GM23338 (cell line): ENCODE results near the gene GAK. TPM values are rescaled to one million over a fixed set of nuclear protein-coding genes. Genes with fewer than 3 reads are reported as not detected.

Source experiments
- ATAC-seq: fragments of 200-7000 bp; cut with Tn5 transposase; 3 replicates; pipeline ENCODE4 v1.9.1; 2020
- DNase-seq: peaks from one replicate; pipeline ENCODE4 v3.0.0-alpha.2; 2015; ENCODE audit warnings: low spot score
- H2AFZ ChIP-seq: fragments of 200-600 bp; sonication (generic); 2 replicates; pipeline ENCODE4 v1.8.0; 2016; ENCODE audit warnings: antibody characterized with exemption, mild to moderate bottlenecking, moderate library complexity
- H3F3A ChIP-seq: fragments of 200-600 bp; sonication (generic); replicated peaks from 2 replicates; pipeline ENCODE4 v1.8.0; 2017; ENCODE audit warnings: antibody characterized with exemption, mixed run types, low read depth
- H3K27ac ChIP-seq: fragments of 200-600 bp; sonication (generic); 2 replicates; pipeline ENCODE4 v1.6.1; 2016; ENCODE audit warnings: low read depth
- H3K27me3 ChIP-seq: fragments of 200-600 bp; sonication (generic); 2 replicates; pipeline ENCODE4 v1.8.0; 2016; ENCODE audit warnings: mild to moderate bottlenecking, mixed run types, moderate library complexity; ENCODE audit not compliant: insufficient read depth
- H3K36me3 ChIP-seq: fragments of 200-600 bp; sonication (generic); 2 replicates; pipeline ENCODE4 v1.8.0; 2016; ENCODE audit warnings: mild to moderate bottlenecking; ENCODE audit not compliant: insufficient read depth
- H3K4me1 ChIP-seq: fragments of 200-600 bp; sonication (generic); 2 replicates; pipeline ENCODE4 v1.8.0; 2016; ENCODE audit warnings: mild to moderate bottlenecking, moderate library complexity; ENCODE audit not compliant: insufficient read depth
- H3K4me2 ChIP-seq: fragments of 200-600 bp; sonication (generic); 2 replicates; pipeline ENCODE4 v1.7.1; 2017; ENCODE audit warnings: mixed run types
- H3K4me3 ChIP-seq: fragments of 200-600 bp; sonication (generic); 2 replicates; pipeline ENCODE4 v1.6.1; 2016; ENCODE audit warnings: mixed run types
- H3K79me2 ChIP-seq: fragments of 200-600 bp; sonication (generic); replicated peaks from 2 replicates; pipeline ENCODE4 v1.8.0; 2017; ENCODE audit warnings: mild to moderate bottlenecking; ENCODE audit not compliant: insufficient read depth
- H3K9me2 ChIP-seq: fragments of 200-600 bp; sonication (generic); 2 replicates; pipeline ENCODE4 v1.8.0; 2017; ENCODE audit not compliant: insufficient read depth
- H4K20me1 ChIP-seq: fragments of 200-600 bp; sonication (generic); replicated peaks from 2 replicates; pipeline ENCODE4 v1.8.0; 2017; ENCODE audit warnings: mild to moderate bottlenecking; ENCODE audit not compliant: insufficient read depth
- H3K27ac Mint-ChIP-seq: 2 replicates; pipeline ENCODE4 v1.8.0; 2020; ENCODE audit warnings: inconsistent platforms, mild to moderate bottlenecking, moderate library complexity, mixed read lengths
- H3K27me3 Mint-ChIP-seq: 3 replicates; pipeline ENCODE4 v1.8.0; 2022; ENCODE audit warnings: low read depth, mild to moderate bottlenecking, moderate library complexity, mixed read lengths, inconsistent platforms; ENCODE audit not compliant: insufficient read depth, poor library complexity
- H3K36me3 Mint-ChIP-seq: 3 replicates; pipeline ENCODE4 v1.8.0; 2021; ENCODE audit warnings: low read depth, mild to moderate bottlenecking, inconsistent platforms, moderate library complexity, mixed read lengths
- H3K4me1 Mint-ChIP-seq: 3 replicates; pipeline ENCODE4 v1.8.0; 2020; ENCODE audit warnings: mild to moderate bottlenecking, inconsistent platforms, mixed read lengths
- H3K4me3 Mint-ChIP-seq: 3 replicates; pipeline ENCODE4 v1.8.0; 2021; ENCODE audit warnings: moderate library complexity, mild to moderate bottlenecking, inconsistent platforms, mixed read lengths
- H3K9me3 Mint-ChIP-seq: 3 replicates; pipeline ENCODE4 v1.8.0; 2020; ENCODE audit warnings: moderate library complexity, mild to moderate bottlenecking, inconsistent platforms, mixed read lengths
- CREB1 ChIP-seq: fragments of 250-450 bp; sonication (Bioruptor Pico); IDR thresholded peaks from 2 replicates; pipeline ENCODE4 v1.5.0; 2020; ENCODE audit warnings: low read depth, mild to moderate bottlenecking, moderate library complexity
- ETS1 ChIP-seq: IDR thresholded peaks from 2 replicates; pipeline ENCODE4 v1.6.1; 2016; ENCODE audit warnings: antibody characterized with exemption
- EZH2phosphoT487 ChIP-seq: fragments of 200-600 bp; sonication (generic); IDR thresholded peaks from one replicate; pipeline ENCODE4 v1.8.1; 2018; ENCODE audit warnings: antibody characterized with exemption; ENCODE audit not compliant: unreplicated experiment
- JUNB ChIP-seq: IDR thresholded peaks from one replicate; pipeline ENCODE4 v1.6.1; 2016; ENCODE audit warnings: antibody characterized with exemption; ENCODE audit not compliant: unreplicated experiment
- NANOG ChIP-seq: IDR thresholded peaks from 2 replicates; pipeline ENCODE4 v1.6.1; 2016; ENCODE audit warnings: antibody characterized with exemption, borderline replicate concordance
- POLR2AphosphoS5 ChIP-seq: IDR thresholded peaks from 2 replicates; pipeline ENCODE4 v1.6.1; 2016; ENCODE audit warnings: antibody characterized with exemption, low read depth
- STAT1 ChIP-seq: IDR thresholded peaks from one replicate; pipeline ENCODE4 v1.6.1; 2016; ENCODE audit warnings: antibody characterized with exemption; ENCODE audit not compliant: unreplicated experiment
- ZNF114 ChIP-seq: fragments of 250-450 bp; sonication (Bioruptor Pico); IDR thresholded peaks from 2 replicates; pipeline ENCODE4 v1.5.0; 2020; ENCODE audit warnings: mild to moderate bottlenecking, moderate library complexity
- polyA plus RNA-seq: library from polyadenylated mRNA; unstranded; fragments of >200 nt; fragmentation: Nextera tagmentation; extraction: Ambion mirVana; gene quantifications from 2 replicates; pipeline ENCODE4 v1.2.1, GENCODE V29; 2016
- total RNA-seq: library from RNA; depleted of rRNA; stranded (reverse); fragments of >200 nt; shearing (Covaris generic); gene quantifications from 2 replicates; pipeline ENCODE4 v1.2.3, GENCODE V29; 2014
- TF ChIP-seq, protein P1 (sequence below), 2 experiments: fragments of 200-600 bp in 1 of 2; sonication (generic) in 1 of 2; conservative IDR thresholded peaks; 2 replicates each; pipeline versions ENCODE4 v1.5.1 to v1.6.1; 2016 to 2017; ENCODE audit warnings: antibody characterized with exemption in 2 of 2, low read depth in 2 of 2, mild to moderate bottlenecking in 2 of 2, moderate library complexity in 1 of 2
- TF ChIP-seq, protein P2 (sequence below): IDR thresholded peaks from one replicate; pipeline ENCODE4 v1.6.1; 2018; ENCODE audit warnings: antibody characterized with exemption; ENCODE audit not compliant: unreplicated experiment
- TF ChIP-seq, protein P3 (sequence below): fragments of 250-450 bp; sonication (Bioruptor Pico); IDR thresholded peaks from 2 replicates; pipeline ENCODE4 v1.5.0; 2020; ENCODE audit warnings: mild to moderate bottlenecking, moderate library complexity

GAK gene
- total and polyA plus RNA-seq, 2 experiments from 2014 or later, result 48.5 to 124 TPM

DNA sequence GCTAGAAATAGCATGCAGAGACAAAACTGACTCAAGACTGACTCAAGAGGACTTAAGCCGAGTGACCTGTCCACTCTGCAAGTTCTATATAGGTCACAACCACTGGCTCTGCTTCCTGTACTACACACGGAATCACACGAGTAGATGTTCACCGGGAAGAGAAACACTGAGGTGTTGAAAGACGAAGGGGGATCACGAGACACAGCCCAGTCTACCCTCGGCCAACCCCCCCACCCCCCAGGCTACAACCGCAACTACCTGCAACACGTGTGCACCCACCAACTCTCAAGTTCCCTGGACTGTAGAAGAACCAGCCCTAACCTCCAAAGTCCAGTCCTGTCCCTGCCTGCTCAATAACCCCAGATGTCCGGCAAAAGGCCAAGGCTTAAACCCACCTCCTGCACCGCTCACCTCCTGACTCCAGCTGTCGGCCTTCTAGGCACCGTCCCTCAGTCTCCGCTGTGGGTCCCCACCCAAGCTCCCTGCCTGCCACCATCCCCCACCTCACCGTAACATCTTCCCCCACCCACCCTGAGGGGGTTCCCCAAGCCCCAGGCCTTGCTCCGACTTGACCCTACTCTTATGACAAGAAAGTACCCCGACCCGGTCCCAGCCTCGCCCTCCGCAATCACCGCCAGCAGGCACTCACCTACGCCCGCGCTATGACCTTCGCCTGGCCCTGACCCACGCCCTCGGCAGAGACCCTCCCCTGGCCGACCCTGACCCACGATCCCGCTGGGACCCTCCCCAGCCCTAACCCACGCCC is 739 bp downstream of the GAK start (continued):
- TF ChIP-seq, protein P1, sequence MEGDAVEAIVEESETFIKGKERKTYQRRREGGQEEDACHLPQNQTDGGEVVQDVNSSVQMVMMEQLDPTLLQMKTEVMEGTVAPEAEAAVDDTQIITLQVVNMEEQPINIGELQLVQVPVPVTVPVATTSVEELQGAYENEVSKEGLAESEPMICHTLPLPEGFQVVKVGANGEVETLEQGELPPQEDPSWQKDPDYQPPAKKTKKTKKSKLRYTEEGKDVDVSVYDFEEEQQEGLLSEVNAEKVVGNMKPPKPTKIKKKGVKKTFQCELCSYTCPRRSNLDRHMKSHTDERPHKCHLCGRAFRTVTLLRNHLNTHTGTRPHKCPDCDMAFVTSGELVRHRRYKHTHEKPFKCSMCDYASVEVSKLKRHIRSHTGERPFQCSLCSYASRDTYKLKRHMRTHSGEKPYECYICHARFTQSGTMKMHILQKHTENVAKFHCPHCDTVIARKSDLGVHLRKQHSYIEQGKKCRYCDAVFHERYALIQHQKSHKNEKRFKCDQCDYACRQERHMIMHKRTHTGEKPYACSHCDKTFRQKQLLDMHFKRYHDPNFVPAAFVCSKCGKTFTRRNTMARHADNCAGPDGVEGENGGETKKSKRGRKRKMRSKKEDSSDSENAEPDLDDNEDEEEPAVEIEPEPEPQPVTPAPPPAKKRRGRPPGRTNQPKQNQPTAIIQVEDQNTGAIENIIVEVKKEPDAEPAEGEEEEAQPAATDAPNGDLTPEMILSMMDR (conservative IDR thresholded peaks at IDR 0.05; ENCODE audit: low read depth in 2 of 2), result no peak
- TF ChIP-seq ZNF114, result no peak
- TF ChIP-seq JUNB, result no peak
- TF ChIP-seq ETS1, result no peak
- no peak for TF ChIP-seq CREB1 (CRISPR knock-in tag)
- no peak for TF ChIP-seq STAT1
- no peak for TF ChIP-seq NANOG
- TF ChIP-seq, protein P2, sequence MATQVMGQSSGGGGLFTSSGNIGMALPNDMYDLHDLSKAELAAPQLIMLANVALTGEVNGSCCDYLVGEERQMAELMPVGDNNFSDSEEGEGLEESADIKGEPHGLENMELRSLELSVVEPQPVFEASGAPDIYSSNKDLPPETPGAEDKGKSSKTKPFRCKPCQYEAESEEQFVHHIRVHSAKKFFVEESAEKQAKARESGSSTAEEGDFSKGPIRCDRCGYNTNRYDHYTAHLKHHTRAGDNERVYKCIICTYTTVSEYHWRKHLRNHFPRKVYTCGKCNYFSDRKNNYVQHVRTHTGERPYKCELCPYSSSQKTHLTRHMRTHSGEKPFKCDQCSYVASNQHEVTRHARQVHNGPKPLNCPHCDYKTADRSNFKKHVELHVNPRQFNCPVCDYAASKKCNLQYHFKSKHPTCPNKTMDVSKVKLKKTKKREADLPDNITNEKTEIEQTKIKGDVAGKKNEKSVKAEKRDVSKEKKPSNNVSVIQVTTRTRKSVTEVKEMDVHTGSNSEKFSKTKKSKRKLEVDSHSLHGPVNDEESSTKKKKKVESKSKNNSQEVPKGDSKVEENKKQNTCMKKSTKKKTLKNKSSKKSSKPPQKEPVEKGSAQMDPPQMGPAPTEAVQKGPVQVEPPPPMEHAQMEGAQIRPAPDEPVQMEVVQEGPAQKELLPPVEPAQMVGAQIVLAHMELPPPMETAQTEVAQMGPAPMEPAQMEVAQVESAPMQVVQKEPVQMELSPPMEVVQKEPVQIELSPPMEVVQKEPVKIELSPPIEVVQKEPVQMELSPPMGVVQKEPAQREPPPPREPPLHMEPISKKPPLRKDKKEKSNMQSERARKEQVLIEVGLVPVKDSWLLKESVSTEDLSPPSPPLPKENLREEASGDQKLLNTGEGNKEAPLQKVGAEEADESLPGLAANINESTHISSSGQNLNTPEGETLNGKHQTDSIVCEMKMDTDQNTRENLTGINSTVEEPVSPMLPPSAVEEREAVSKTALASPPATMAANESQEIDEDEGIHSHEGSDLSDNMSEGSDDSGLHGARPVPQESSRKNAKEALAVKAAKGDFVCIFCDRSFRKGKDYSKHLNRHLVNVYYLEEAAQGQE, result no peak

GRCh38 chr4:930827-931193 is 1.3 kb downstream of the GAK start:
- Mint-ChIP-seq H3K27ac (no peak overlapping the region), H3K9me3 (no peaks in the 10 kb centered on the region), H3K4me3 (peak overlapping the region; percentile 92), H3K4me1 (peaks cover 13% of the 10 kb centered on the region), H3K36me3 (no peaks in the 10 kb centered on the region), H3K27me3 (peaks cover 15% of the 10 kb centered on the region)
- H3K27ac ChIP-seq, result no peak overlapping the region
- no peaks in the 10 kb centered on the region; the same call in 1 of the 2 replicates for H3K4me1 ChIP-seq
- H4K20me1 ChIP-seq, result peaks cover 24% of the 10 kb centered on the region
- ATAC-seq, result no peak
- H3K4me2 ChIP-seq, result peak overlapping the region; percentile 99
- no peaks in the 10 kb centered on the region for H3K27me3 ChIP-seq
- no peaks in the 10 kb centered on the region for H3K36me3 ChIP-seq
- H3K79me2 ChIP-seq, result peaks cover 48% of the 10 kb centered on the region
- no peak for DNase-seq
- no peaks in the 10 kb centered on the region for H3F3A ChIP-seq
- H2AFZ ChIP-seq, result no peak overlapping the region
- peak overlapping the region; percentile 96 for H3K4me3 ChIP-seq
- H3K9me2 ChIP-seq, result no peaks in the 10 kb centered on the region
- TF ChIP-seq, protein P3, sequence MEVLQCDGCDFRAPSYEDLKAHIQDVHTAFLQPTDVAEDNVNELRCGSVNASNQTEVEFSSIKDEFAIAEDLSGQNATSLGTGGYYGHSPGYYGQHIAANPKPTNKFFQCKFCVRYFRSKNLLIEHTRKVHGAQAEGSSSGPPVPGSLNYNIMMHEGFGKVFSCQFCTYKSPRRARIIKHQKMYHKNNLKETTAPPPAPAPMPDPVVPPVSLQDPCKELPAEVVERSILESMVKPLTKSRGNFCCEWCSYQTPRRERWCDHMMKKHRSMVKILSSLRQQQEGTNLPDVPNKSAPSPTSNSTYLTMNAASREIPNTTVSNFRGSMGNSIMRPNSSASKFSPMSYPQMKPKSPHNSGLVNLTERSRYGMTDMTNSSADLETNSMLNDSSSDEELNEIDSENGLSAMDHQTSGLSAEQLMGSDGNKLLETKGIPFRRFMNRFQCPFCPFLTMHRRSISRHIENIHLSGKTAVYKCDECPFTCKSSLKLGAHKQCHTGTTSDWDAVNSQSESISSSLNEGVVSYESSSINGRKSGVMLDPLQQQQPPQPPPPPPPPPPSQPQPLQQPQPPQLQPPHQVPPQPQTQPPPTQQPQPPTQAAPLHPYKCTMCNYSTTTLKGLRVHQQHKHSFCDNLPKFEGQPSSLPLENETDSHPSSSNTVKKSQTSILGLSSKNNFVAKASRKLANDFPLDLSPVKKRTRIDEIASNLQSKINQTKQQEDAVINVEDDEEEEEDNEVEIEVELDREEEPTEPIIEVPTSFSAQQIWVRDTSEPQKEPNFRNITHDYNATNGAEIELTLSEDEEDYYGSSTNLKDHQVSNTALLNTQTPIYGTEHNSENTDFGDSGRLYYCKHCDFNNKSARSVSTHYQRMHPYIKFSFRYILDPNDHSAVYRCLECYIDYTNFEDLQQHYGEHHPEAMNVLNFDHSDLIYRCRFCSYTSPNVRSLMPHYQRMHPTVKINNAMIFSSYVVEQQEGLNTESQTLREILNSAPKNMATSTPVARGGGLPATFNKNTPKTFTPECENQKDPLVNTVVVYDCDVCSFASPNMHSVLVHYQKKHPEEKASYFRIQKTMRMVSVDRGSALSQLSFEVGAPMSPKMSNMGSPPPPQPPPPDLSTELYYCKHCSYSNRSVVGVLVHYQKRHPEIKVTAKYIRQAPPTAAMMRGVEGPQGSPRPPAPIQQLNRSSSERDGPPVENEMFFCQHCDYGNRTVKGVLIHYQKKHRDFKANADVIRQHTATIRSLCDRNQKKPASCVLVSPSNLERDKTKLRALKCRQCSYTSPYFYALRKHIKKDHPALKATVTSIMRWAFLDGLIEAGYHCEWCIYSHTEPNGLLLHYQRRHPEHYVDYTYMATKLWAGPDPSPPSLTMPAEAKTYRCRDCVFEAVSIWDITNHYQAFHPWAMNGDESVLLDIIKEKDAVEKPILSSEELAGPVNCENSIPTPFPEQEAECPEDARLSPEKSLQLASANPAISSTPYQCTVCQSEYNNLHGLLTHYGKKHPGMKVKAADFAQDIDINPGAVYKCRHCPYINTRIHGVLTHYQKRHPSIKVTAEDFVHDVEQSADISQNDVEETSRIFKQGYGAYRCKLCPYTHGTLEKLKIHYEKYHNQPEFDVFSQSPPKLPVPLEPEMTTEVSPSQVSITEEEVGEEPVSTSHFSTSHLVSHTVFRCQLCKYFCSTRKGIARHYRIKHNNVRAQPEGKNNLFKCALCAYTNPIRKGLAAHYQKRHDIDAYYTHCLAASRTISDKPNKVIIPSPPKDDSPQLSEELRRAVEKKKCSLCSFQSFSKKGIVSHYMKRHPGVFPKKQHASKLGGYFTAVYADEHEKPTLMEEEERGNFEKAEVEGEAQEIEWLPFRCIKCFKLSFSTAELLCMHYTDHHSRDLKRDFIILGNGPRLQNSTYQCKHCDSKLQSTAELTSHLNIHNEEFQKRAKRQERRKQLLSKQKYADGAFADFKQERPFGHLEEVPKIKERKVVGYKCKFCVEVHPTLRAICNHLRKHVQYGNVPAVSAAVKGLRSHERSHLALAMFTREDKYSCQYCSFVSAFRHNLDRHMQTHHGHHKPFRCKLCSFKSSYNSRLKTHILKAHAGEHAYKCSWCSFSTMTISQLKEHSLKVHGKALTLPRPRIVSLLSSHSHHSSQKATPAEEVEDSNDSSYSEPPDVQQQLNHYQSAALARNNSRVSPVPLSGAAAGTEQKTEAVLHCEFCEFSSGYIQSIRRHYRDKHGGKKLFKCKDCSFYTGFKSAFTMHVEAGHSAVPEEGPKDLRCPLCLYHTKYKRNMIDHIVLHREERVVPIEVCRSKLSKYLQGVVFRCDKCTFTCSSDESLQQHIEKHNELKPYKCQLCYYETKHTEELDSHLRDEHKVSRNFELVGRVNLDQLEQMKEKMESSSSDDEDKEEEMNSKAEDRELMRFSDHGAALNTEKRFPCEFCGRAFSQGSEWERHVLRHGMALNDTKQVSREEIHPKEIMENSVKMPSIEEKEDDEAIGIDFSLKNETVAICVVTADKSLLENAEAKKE (CRISPR knock-in tag), result no peak
- TF ChIP-seq EZH2phosphoT487, result no peak
- no peak for TF ChIP-seq POLR2AphosphoS5
